Tibial nerve (tissue), 4 donors: ENCODE data around the gene GPD1L. TPM values are rescaled to one million over a fixed set of nuclear protein-coding genes. Genes with fewer than 3 reads are reported as not detected.

Experiments used
- DNase-seq, 2 donors: peaks; one replicate each; pipeline ENCODE4 v3.0.0-alpha.2; 2019; ENCODE audit warnings: low spot score in 2 of 2
- H3K27ac ChIP-seq, 4 donors: fragments of 200-600 bp; sonication (generic) in 3 of 4; one replicate each; pipeline ENCODE4 v1.5.1; 2017 to 2019; ENCODE audit warnings: mild to moderate bottlenecking in 1 of 4
- H3K27me3 ChIP-seq, 2 donors: fragments of 200-600 bp; sonication (generic) in 1 of 2; one replicate each; pipeline versions ENCODE4 v1.5.1 to v1.6.0; 2017 to 2019
- H3K36me3 ChIP-seq, 3 donors: fragments of 200-600 bp; sonication (generic); one replicate each; pipeline ENCODE4 v1.5.1; 2018 to 2019
- H3K4me1 ChIP-seq, 4 donors: fragments of 200-600 bp; sonication (generic) in 3 of 4; one replicate each; pipeline ENCODE4 v1.5.1; 2017 to 2019
- H3K4me3 ChIP-seq, 4 donors: fragments of 200-600 bp; sonication (generic) in 3 of 4; one replicate each; pipeline ENCODE4 v1.5.1; 2017 to 2019; ENCODE audit warnings: mild to moderate bottlenecking in 1 of 4, moderate library complexity in 1 of 4
- H3K9me3 ChIP-seq, 4 donors: fragments of 200-600 bp; sonication (generic) in 3 of 4; one replicate each; pipeline ENCODE4 v1.5.1; 2017 to 2019
- CTCF ChIP-seq, 5 experiments: fragments of 200-600 bp in 3 of 5; fragments of 450-650 bp in 2 of 5; sonication (generic) in 3 of 5; IDR thresholded peaks; one replicate each; pipeline ENCODE4 v1.5.1; 2016 to 2019; ENCODE audit warnings: antibody characterized with exemption in 5 of 5, mild to moderate bottlenecking in 3 of 5, moderate library complexity in 2 of 5
- EP300 ChIP-seq, 2 donors: sonication (generic); formaldehyde crosslinking; IDR thresholded peaks; one replicate each; pipeline ENCODE4 v1.6.1; 2017; ENCODE audit warnings: antibody characterized with exemption in 2 of 2, mild to moderate bottlenecking in 1 of 2
- POLR2A ChIP-seq, 2 donors: fragments of 450-650 bp; IDR thresholded peaks; one replicate each; pipeline ENCODE4 v1.6.1; 2017; ENCODE audit warnings: antibody characterized with exemption in 2 of 2, mild to moderate bottlenecking in 2 of 2, moderate library complexity in 2 of 2
- WGBS, 2 donors: methylation state at CpG; one replicate each; pipeline ENCODE4 v1.1.5; 2018; 5-methylcytosine and 5-hydroxymethylcytosine counted together
- total RNA-seq, 4 donors: library from RNA; depleted of rRNA; stranded (reverse); fragments of >200 nt; gene quantifications; one replicate each; pipeline ENCODE4 v1.1.0, GENCODE V29; 2016

The GPD1L gene
- total RNA-seq, 4 donors from 2014 or later = 38.4 to 60.9 (median 46.5) TPM

GRCh38 chr3:32097768-32098167 is 8.7 kb upstream of the GPD1L start:
- Histone ChIP-seq H3K9me3 (peaks cover 0 to 19% (median 3%) of the 10 kb centered on the region in 4 donors), H3K27me3 (peaks cover 0 to 3% of the 10 kb centered on the region in 2 donors), H3K4me1 (no peaks in the 10 kb centered on the region), H3K27ac (no peak overlapping the region), H3K4me3 (no peak overlapping the region), H3K36me3 (no peaks in the 10 kb centered on the region)
- 84 to 90% methylated on average over 1 of the region's 1 CpG for WGBS, 2 donors
- TF ChIP-seq EP300 (IDR thresholded peaks at IDR 0.05) = no peak
- DNase-seq = no peak

GRCh38 chr3:32098528-32098927 is 7.9 kb upstream of the GPD1L start:
- 89 to 97% methylated on average over 1 of the region's 1 CpG for WGBS, 2 donors
- Histone ChIP-seq H3K4me1 (no peaks in the 10 kb centered on the region), H3K36me3 (no peaks in the 10 kb centered on the region), H3K27me3 (no peaks in the 10 kb centered on the region), H3K4me3 (no peak overlapping the region), H3K27ac (no peak overlapping the region), H3K9me3 (peaks cover 0 to 23% (median 3%) of the 10 kb centered on the region in 4 donors)
- TF ChIP-seq CTCF (IDR thresholded peaks at IDR 0.05) (no peak), POLR2A (IDR thresholded peaks at IDR 0.05) (no peak), EP300 (IDR thresholded peaks at IDR 0.05) (no peak)
- DNase-seq = no peak

GRCh38 chr3:32100465-32100864 is 6.0 kb upstream of the GPD1L start:
- WGBS, 2 donors = 84 to 86% methylated on average over 5 of the region's 5 CpGs
- H3K4me3 ChIP-seq = no peak overlapping the region
- no peaks in the 10 kb centered on the region for H3K27me3 ChIP-seq
- H3K9me3 ChIP-seq = peaks cover 0 to 23% (median 3%) of the 10 kb centered on the region in 4 donors
- H3K36me3 ChIP-seq = no peaks in the 10 kb centered on the region
- H3K4me1 ChIP-seq = peaks cover 0 to under 1% (median 0%) of the 10 kb centered on the region in 4 donors
- no peak overlapping the region for H3K27ac ChIP-seq
- TF ChIP-seq CTCF (IDR thresholded peaks at IDR 0.05) (no peak), POLR2A (IDR thresholded peaks at IDR 0.05) (no peak), EP300 (IDR thresholded peaks at IDR 0.05) (no peak)
- DNase-seq = no peak

- no peak for TF ChIP-seq POLR2A (IDR thresholded peaks at IDR 0.05)
- no peak for TF ChIP-seq CTCF (IDR thresholded peaks at IDR 0.05)
- TF ChIP-seq EP300 (IDR thresholded peaks at IDR 0.05) = no peak
- Histone ChIP-seq H3K27ac (no peak overlapping the region), H3K4me1 (peaks cover 0 to 9% (median 4%) of the 10 kb centered on the region in 4 donors), H3K36me3 (no peaks in the 10 kb centered on the region), H3K27me3 (no peaks in the 10 kb centered on the region), H3K9me3 (peaks cover 0 to 23% (median 3%) of the 10 kb centered on the region in 4 donors), H3K4me3 (no peak overlapping the region)
- DNase-seq = no peak
- 93 to 97% methylated on average over 7 of the region's 7 CpGs for WGBS, 2 donors
Observed at GRCh38 chr3:32102289-32102688, 4.1 kb upstream of the GPD1L start.

- 96 to 99% methylated on average over 4 of the region's 4 CpGs for WGBS, 2 donors
- TF ChIP-seq EP300 (IDR thresholded peaks at IDR 0.05) (no peak), POLR2A (IDR thresholded peaks at IDR 0.05) (no peak), CTCF (IDR thresholded peaks at IDR 0.05) (no peak)
- H3K4me3 ChIP-seq = no peak overlapping the region
- H3K4me1 ChIP-seq = peaks cover 0 to 29% (median 20%) of the 10 kb centered on the region in 4 donors
- no peak overlapping the region for H3K27ac ChIP-seq
- H3K9me3 ChIP-seq = peaks cover 0 to 23% (median 3%) of the 10 kb centered on the region in 4 donors
- no peaks in the 10 kb centered on the region for H3K27me3 ChIP-seq
- no peak for DNase-seq
- H3K36me3 ChIP-seq = no peaks in the 10 kb centered on the region
Observed at GRCh38 chr3:32104492-32104891, 1.9 kb upstream of the GPD1L start.
